H1 (cell line): ENCODE results near the gene OR8B8. TPM values are rescaled to one million over a fixed set of nuclear protein-coding genes. Genes with fewer than 3 reads are reported as not detected.

ENCODE experiments used
- CTCF ChIA-PET: fragments of 300-600 bp; sonication (Branson Sonifier 250); formaldehyde crosslinking; loops from one replicate; lab custom pipeline; 2021; ENCODE audit not compliant: partially characterized antibody; lab: Charles Lee
- POLR2A ChIA-PET: fragments of 300-600 bp; sonication (Branson Sonifier 250); formaldehyde crosslinking; loops from one replicate; lab custom pipeline; 2021; ENCODE audit warnings: inconsistent platforms; ENCODE audit not compliant: partially characterized antibody; lab: Charles Lee
- DNase-seq, 2 experiments: peaks; one replicate each; pipeline versions ENCODE4 v3.0.0 to v3.0.0-alpha.2; 2010 to 2022; ENCODE audit warnings: low spot score in 2 of 2, low read depth in 1 of 2, mixed read lengths in 1 of 2
- FAIRE-seq: peaks from 2 replicates; lab custom pipeline; 2011; peaks lifted over from hg19 to GRCh38; lab: Jason Lieb, UNC
- H2AFZ ChIP-seq: 2 replicates; pipeline ENCODE4 v1.8.1; 2012; ENCODE audit warnings: low read length, inconsistent platforms
- H2AK5ac ChIP-seq: 2 replicates; pipeline ENCODE4 v1.6.1; 2013; ENCODE audit warnings: low read depth, low read length
- H2BK120ac ChIP-seq: replicated peaks from 2 replicates; pipeline ENCODE3; 2013; ENCODE audit warnings: low read depth, low read length, inconsistent platforms
- H2BK12ac ChIP-seq: 2 replicates; pipeline ENCODE4 v1.6.1; 2013; ENCODE audit warnings: low read depth, low read length
- H2BK15ac ChIP-seq: 2 replicates; pipeline ENCODE4 v1.6.1; 2013; ENCODE audit warnings: low read length
- H2BK20ac ChIP-seq: 2 replicates; pipeline ENCODE4 v1.6.1; 2013; ENCODE audit warnings: low read length
- H2BK5ac ChIP-seq: 2 replicates; pipeline ENCODE4 v1.6.1; 2013; ENCODE audit warnings: low read depth, low read length
- H3K14ac ChIP-seq: 2 replicates; pipeline ENCODE4 v1.6.1; 2013; ENCODE audit warnings: inconsistent platforms; ENCODE audit not compliant: insufficient read length
- H3K18ac ChIP-seq: 2 replicates; pipeline ENCODE4 v1.6.1; 2013; ENCODE audit warnings: low read length; ENCODE audit errors: extremely low read depth
- H3K23ac ChIP-seq: 2 replicates; pipeline ENCODE4 v1.6.1; 2013; ENCODE audit warnings: inconsistent platforms; ENCODE audit not compliant: insufficient read length
- H3K23me2 ChIP-seq: 2 replicates; pipeline ENCODE4 v1.6.1; 2013; ENCODE audit warnings: low read depth, low read length
- H3K27ac ChIP-seq: 2 replicates; pipeline ENCODE4 v1.6.1; 2011; ENCODE audit warnings: low read depth, low read length, inconsistent platforms
- H3K27me3 ChIP-seq, 4 experiments: replicated peaks in 1 of 4; 1 replicate in 1 of 4; 2 replicates in 3 of 4; pipeline versions ENCODE4 v1.6.1 to v1.8.1; 2011 to 2013; ENCODE audit warnings: low read length in 3 of 4, mild to moderate bottlenecking in 3 of 4, inconsistent platforms in 2 of 4, mixed read lengths in 2 of 4, moderate library complexity in 1 of 4; ENCODE audit not compliant: control insufficient read depth in 3 of 4, insufficient read depth in 3 of 4; ENCODE audit errors: extremely low read depth in 1 of 4
- H3K36me3 ChIP-seq, 4 experiments: 2 replicates each; pipeline versions ENCODE4 v1.6.1 to v1.8.1; 2011 to 2013; ENCODE audit warnings: mild to moderate bottlenecking in 4 of 4, low read length in 3 of 4, moderate library complexity in 2 of 4, control low read depth in 1 of 4, inconsistent platforms in 1 of 4; ENCODE audit not compliant: insufficient read depth in 4 of 4, control insufficient read depth in 2 of 4
- H3K4ac ChIP-seq: replicated peaks from 2 replicates; pipeline ENCODE3; 2013; ENCODE audit warnings: low read length, low read depth, mixed read lengths, inconsistent platforms; ENCODE audit not compliant: insufficient read length
- H3K4me1 ChIP-seq, 4 experiments: replicated peaks in 1 of 4; 1 replicate in 1 of 4; 2 replicates in 3 of 4; pipeline versions ENCODE4 v1.6.1 to v1.8.1; 2011 to 2013; ENCODE audit warnings: low read length in 3 of 4, inconsistent platforms in 2 of 4, mixed read lengths in 1 of 4; ENCODE audit not compliant: insufficient read depth in 4 of 4, control insufficient read depth in 3 of 4
- H3K4me2 ChIP-seq, 2 experiments: 2 replicates each; pipeline versions ENCODE4 v1.6.1 to v1.8.1; 2011 to 2013; ENCODE audit warnings: low read depth in 2 of 2, low read length in 2 of 2, control low read depth in 1 of 2, inconsistent platforms in 1 of 2, mild to moderate bottlenecking in 1 of 2; ENCODE audit not compliant: insufficient read depth in 1 of 2
- H3K4me3 ChIP-seq, 4 experiments: fragments of 200-600, 300-600 bp in 1 of 4; sonication (generic), shearing (Covaris generic), sonication (Bioruptor Twin) in 1 of 4; 2 replicates each; pipeline versions ENCODE4 v1.5.1 to v1.8.1; 2011 to 2016; ENCODE audit warnings: low read length in 4 of 4, low read depth in 3 of 4, control low read depth in 2 of 4, inconsistent platforms in 2 of 4, mild to moderate bottlenecking in 2 of 4, mixed read lengths in 1 of 4, moderate library complexity in 1 of 4; ENCODE audit not compliant: insufficient read depth in 2 of 4; ENCODE audit errors: extremely low read depth in 1 of 4
- H3K56ac ChIP-seq: replicated peaks from 2 replicates; pipeline ENCODE3; 2013; ENCODE audit warnings: low read depth, mild to moderate bottlenecking, mixed read lengths, low read length, inconsistent platforms; ENCODE audit not compliant: insufficient read length
- H3K79me1 ChIP-seq: 2 replicates; pipeline ENCODE4 v1.6.1; 2013; ENCODE audit warnings: low read depth, low read length, control low read depth
- H3K79me2 ChIP-seq, 2 experiments: 2 replicates each; pipeline versions ENCODE4 v1.6.1 to v1.8.1; 2012 to 2013; ENCODE audit warnings: low read length in 2 of 2, mild to moderate bottlenecking in 2 of 2, inconsistent platforms in 1 of 2; ENCODE audit not compliant: insufficient read depth in 2 of 2, control insufficient read depth in 1 of 2
- H3K9ac ChIP-seq, 4 experiments: replicated peaks in 1 of 4; 1 replicate in 1 of 4; 2 replicates in 3 of 4; pipeline versions ENCODE4 v1.6.1 to v1.8.1; 2011 to 2013; ENCODE audit warnings: low read depth in 3 of 4, low read length in 3 of 4, control low read depth in 2 of 4, mild to moderate bottlenecking in 2 of 4, moderate library complexity in 2 of 4, inconsistent platforms in 1 of 4; ENCODE audit errors: extremely low read depth in 1 of 4
- H3K9me3 ChIP-seq, 2 experiments: 2 replicates each; pipeline versions ENCODE4 v1.6.1 to v1.8.1; 2012 to 2013; ENCODE audit warnings: mild to moderate bottlenecking in 2 of 2, moderate library complexity in 2 of 2, control low read depth in 1 of 2, inconsistent platforms in 1 of 2, low read depth in 1 of 2, low read length in 1 of 2, mixed read lengths in 1 of 2; ENCODE audit not compliant: insufficient read depth in 2 of 2
- H4K20me1 ChIP-seq, 2 experiments: replicated peaks in 1 of 2; 2 replicates each; pipeline versions ENCODE3 to v1.8.1; 2011 to 2013; ENCODE audit warnings: inconsistent platforms in 2 of 2, low read length in 2 of 2, mild to moderate bottlenecking in 1 of 2; ENCODE audit not compliant: insufficient read depth in 2 of 2, control insufficient read depth in 1 of 2
- H4K5ac ChIP-seq: 2 replicates; pipeline ENCODE4 v1.6.1; 2013; ENCODE audit warnings: low read length, low read depth, mixed read lengths, inconsistent platforms; ENCODE audit not compliant: insufficient read length
- H4K8ac ChIP-seq: 2 replicates; pipeline ENCODE4 v1.8.0; 2013; ENCODE audit warnings: mild to moderate bottlenecking, moderate library complexity, low read length, inconsistent platforms; ENCODE audit not compliant: insufficient read depth; ENCODE audit errors: extremely low read depth
- H4K91ac ChIP-seq: replicated peaks from 2 replicates; pipeline ENCODE3; 2013; ENCODE audit warnings: low read length, mixed read lengths, inconsistent platforms; ENCODE audit not compliant: insufficient read length
- CEBPB ChIP-seq: IDR thresholded peaks from 2 replicates; pipeline ENCODE4 v1.6.1; 2012; ENCODE audit warnings: low read depth, low read length
- CHD2 ChIP-seq: IDR thresholded peaks from 2 replicates; pipeline ENCODE4 v1.6.1; 2012; ENCODE audit warnings: low read length, improper control_type of control experiment
- EP300 ChIP-seq, 2 experiments: IDR thresholded peaks; 1 replicate in 1 of 2; 2 replicates in 1 of 2; pipeline ENCODE4 v1.6.1; 2011 to 2012; ENCODE audit warnings: low read depth in 2 of 2, low read length in 2 of 2, mild to moderate bottlenecking in 2 of 2, borderline replicate concordance in 1 of 2, inconsistent platforms in 1 of 2, moderate library complexity in 1 of 2
- FOSL1 ChIP-seq: IDR thresholded peaks from 2 replicates; pipeline ENCODE4 v1.6.1; 2011; ENCODE audit warnings: mild to moderate bottlenecking, low read depth, low read length, moderate library complexity; ENCODE audit not compliant: insufficient read depth
- NANOG ChIP-seq: IDR thresholded peaks from 2 replicates; pipeline ENCODE4 v1.6.1; 2011; ENCODE audit warnings: low read length, low read depth, mild to moderate bottlenecking, inconsistent platforms; ENCODE audit not compliant: insufficient read depth, poor library complexity, severe bottlenecking
- POLR2AphosphoS5 ChIP-seq: IDR thresholded peaks from 2 replicates; pipeline ENCODE4 v1.6.1; 2011; ENCODE audit warnings: low read depth, low read length
- SIN3A ChIP-seq, 2 experiments: IDR thresholded peaks in 1 of 2; conservative IDR thresholded peaks in 1 of 2; 2 replicates each; pipeline ENCODE4 v1.6.1; 2011 to 2012; ENCODE audit warnings: low read length in 2 of 2, improper control_type of control experiment in 1 of 2, low read depth in 1 of 2, mild to moderate bottlenecking in 1 of 2
- SP2 ChIP-seq: IDR thresholded peaks from 2 replicates; pipeline ENCODE4 v1.6.1; 2012; ENCODE audit warnings: mild to moderate bottlenecking, low read length, inconsistent platforms
- SUZ12 ChIP-seq: fragments of 200-600 bp; sonication (generic); IDR thresholded peaks from 2 replicates; pipeline ENCODE4 v1.6.1; 2012; ENCODE audit warnings: mild to moderate bottlenecking, inconsistent platforms, low read length, moderate library complexity, mixed read lengths
- USF2 ChIP-seq: IDR thresholded peaks from 2 replicates; pipeline ENCODE4 v1.6.1; 2011; ENCODE audit warnings: low read length, improper control_type of control experiment
- WGBS, 2 experiments: shearing (Covaris generic) in 1 of 2; methylation state at CpG; one replicate each; pipeline versions ENCODE4 v1.1.6 to v1.1.7; 2013 to 2015; ENCODE audit warnings: low lambda C conversion rate in 2 of 2, mixed read lengths in 2 of 2, inconsistent platforms in 1 of 2, low coverage in 1 of 2, missing lambda C conversion rate in 1 of 2; ENCODE audit not compliant: insufficient replicate concordance in 2 of 2, insufficient coverage in 1 of 2, insufficient read length in 1 of 2; ENCODE audit errors: extremely low coverage in 1 of 2, missing lambda C conversion rate in 1 of 2; 5-methylcytosine and 5-hydroxymethylcytosine counted together
- polyA plus RNA-seq, 7 experiments: library from polyadenylated mRNA; depleted of rRNA in 3 of 7; stranded (reverse) in 5 of 7; unstranded in 2 of 7; fragments of >200 nt in 5 of 7; fragments of 200-250 nt in 2 of 7; gene quantifications; 1 replicate in 5 of 7; 2 replicates in 1 of 7; 4 replicates in 1 of 7; pipeline versions ENCODE4 v1.2.1 to v1.2.3, GENCODE V29; 2011 to 2013; ENCODE audit warnings: missing spikeins in 2 of 7, mixed read lengths in 2 of 7
- total RNA-seq: library from RNA; stranded (reverse); fragmentation: NEBNext Ultra II Directional; extraction: Animal tissue kit (Norgen Biotek cat#: 25700); gene quantifications from 2 replicates; pipeline ENCODE4 v1.2.1, GENCODE V29; 2021
- TF ChIP-seq, protein P1 (sequence below): IDR thresholded peaks from 2 replicates; pipeline ENCODE4 v1.6.1; 2012; ENCODE audit warnings: low read length, inconsistent platforms

Gene OR8B8
- total and polyA plus RNA-seq, 2 of the 8 experiments (the other 6 are each of a cell fraction or from before 2014, with no cell fraction given) = not detected

- H3K14ac ChIP-seq = no peak overlapping the region
- H4K20me1 ChIP-seq = no peaks in the 10 kb centered on the region
- H3K36me3 ChIP-seq = no peaks in the 10 kb centered on the region
- no peaks in the 10 kb centered on the region for H3K27me3 ChIP-seq
- no peak overlapping the region for H3K4me2 ChIP-seq
- H3K23me2 ChIP-seq = no peaks in the 10 kb centered on the region
- H3K56ac ChIP-seq = no peak overlapping the region
- no peak overlapping the region for H4K8ac ChIP-seq
- H2AFZ ChIP-seq = no peak overlapping the region
- H3K79me2 ChIP-seq = no peaks in the 10 kb centered on the region
- WGBS, 2 experiments = 95% methylated on average over 4 of the region's 4 CpGs; no CpG with 5 or more reads in 1 of the 2 experiments
- H2BK120ac ChIP-seq = no peak overlapping the region
- H3K23ac ChIP-seq = no peak overlapping the region
- no peak overlapping the region for H2BK12ac ChIP-seq
- H3K4ac ChIP-seq = no peak overlapping the region
- ChIA-PET POLR2A (no interaction called here), CTCF (interaction anchor here (0.9 to 3.7 kb wide), 7 partner anchors 24 to 179 kb away, joined by 3 to 20 read pairs (median 4); no protein-coding TSS in a partner anchor)
- FAIRE-seq (no peak), DNase-seq (no peak)
- H2BK15ac ChIP-seq = no peak overlapping the region
- H3K79me1 ChIP-seq = no peaks in the 10 kb centered on the region
- peaks cover 0 to 2% of the 10 kb centered on the region in 2 experiments; a peak in 1 of 4 replicates for H3K9me3 ChIP-seq
- H3K18ac ChIP-seq = no peak overlapping the region
- H4K91ac ChIP-seq = no peak overlapping the region
- H4K5ac ChIP-seq = no peak overlapping the region
- H3K9ac ChIP-seq = no peak overlapping the region
- no peak overlapping the region for H2AK5ac ChIP-seq
- no peak overlapping the region for H2BK20ac ChIP-seq
- H2BK5ac ChIP-seq = no peak overlapping the region
- no peak overlapping the region for H3K4me3 ChIP-seq
- H3K4me1 ChIP-seq = no peaks in the 10 kb centered on the region
- no peak overlapping the region for H3K27ac ChIP-seq
- TF ChIP-seq, protein P1, sequence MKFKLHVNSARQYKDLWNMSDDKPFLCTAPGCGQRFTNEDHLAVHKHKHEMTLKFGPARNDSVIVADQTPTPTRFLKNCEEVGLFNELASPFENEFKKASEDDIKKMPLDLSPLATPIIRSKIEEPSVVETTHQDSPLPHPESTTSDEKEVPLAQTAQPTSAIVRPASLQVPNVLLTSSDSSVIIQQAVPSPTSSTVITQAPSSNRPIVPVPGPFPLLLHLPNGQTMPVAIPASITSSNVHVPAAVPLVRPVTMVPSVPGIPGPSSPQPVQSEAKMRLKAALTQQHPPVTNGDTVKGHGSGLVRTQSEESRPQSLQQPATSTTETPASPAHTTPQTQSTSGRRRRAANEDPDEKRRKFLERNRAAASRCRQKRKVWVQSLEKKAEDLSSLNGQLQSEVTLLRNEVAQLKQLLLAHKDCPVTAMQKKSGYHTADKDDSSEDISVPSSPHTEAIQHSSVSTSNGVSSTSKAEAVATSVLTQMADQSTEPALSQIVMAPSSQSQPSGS = no peak
- TF ChIP-seq SUZ12 (no peak), USF2 (no peak), SIN3A (conservative IDR thresholded peaks at IDR 0.05 in 1 of 2, IDR thresholded peaks at IDR 0.05 in 1 of 2; ENCODE audit: low read depth in 1 of 2, low read length in 2 of 2) (no peak), CHD2 (no peak), CEBPB (no peak), FOSL1 (no peak), EP300 (IDR thresholded peaks at IDR 0.05; ENCODE audit: borderline replicate concordance in 1 of 2, low read depth in 2 of 2, low read length in 2 of 2) (no peak), NANOG (no peak), SP2 (no peak), POLR2AphosphoS5 (no peak)
Measured at GRCh38 chr11:124440608-124441007, 4.9 kb downstream of the OR8B8 start.
